T47D (cell line): Measurements from ENCODE around the gene SGCE.

Experiments
- DNase-seq, 2 experiments: peaks; one replicate each; pipeline versions ENCODE4 v3.0.0 to v3.0.0-alpha.2; 2011 to 2012; ENCODE audit warnings: low read depth in 1 of 2, low spot score in 1 of 2
- JUND ChIP-seq: IDR thresholded peaks from 2 replicates; pipeline ENCODE4 v1.6.1; 2012; ENCODE audit warnings: low read depth
- in situ Hi-C: cut with HindIII; loops from 2 replicates; pipeline ENCODE4 v1.10.0; 2016; ENCODE audit warnings: low sequenced_read_pairs, low pct_unique_long_range_greater_than_20kb

Gene SGCE

DNA sequence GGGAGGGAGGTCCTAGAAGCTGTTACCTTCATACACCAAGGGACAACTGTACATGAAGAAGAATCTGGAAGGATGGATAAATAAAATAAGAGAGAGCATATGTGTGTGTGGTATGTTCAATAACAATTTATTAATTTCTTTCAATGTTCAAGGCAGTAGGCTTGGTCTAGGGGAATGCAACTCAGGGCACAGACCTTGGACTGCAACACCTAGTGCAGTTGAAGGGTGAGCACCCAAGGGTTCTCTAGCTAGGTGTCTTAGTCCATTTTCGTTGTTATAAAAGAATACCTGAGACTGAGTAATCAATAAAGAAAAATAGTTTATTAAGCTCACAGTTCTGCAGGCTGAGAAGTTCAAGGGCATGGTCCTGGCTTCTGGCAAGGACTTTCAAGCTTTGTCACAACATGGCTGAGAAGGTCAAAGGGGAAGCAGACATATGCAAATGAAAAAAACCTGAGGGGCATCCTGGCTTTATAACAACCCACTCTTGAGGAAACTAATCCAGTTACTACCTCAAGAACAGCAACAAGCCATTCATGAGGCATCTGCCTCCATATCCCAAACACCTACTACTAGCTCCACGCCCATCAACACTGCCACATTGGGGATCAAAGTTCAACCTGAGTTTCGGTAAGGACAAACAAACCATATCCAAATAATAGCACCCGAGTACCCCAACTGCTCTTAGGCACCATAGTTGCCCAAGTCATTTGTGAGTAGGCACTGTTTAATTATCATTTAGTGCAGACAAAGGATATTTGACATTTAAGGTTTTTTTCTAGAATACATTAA, 15.7 kb upstream of the SGCE start:
- no peak for TF ChIP-seq JUND
- in situ Hi-C loops, result no loop called here
- DNase-seq, result no peak

DNA sequence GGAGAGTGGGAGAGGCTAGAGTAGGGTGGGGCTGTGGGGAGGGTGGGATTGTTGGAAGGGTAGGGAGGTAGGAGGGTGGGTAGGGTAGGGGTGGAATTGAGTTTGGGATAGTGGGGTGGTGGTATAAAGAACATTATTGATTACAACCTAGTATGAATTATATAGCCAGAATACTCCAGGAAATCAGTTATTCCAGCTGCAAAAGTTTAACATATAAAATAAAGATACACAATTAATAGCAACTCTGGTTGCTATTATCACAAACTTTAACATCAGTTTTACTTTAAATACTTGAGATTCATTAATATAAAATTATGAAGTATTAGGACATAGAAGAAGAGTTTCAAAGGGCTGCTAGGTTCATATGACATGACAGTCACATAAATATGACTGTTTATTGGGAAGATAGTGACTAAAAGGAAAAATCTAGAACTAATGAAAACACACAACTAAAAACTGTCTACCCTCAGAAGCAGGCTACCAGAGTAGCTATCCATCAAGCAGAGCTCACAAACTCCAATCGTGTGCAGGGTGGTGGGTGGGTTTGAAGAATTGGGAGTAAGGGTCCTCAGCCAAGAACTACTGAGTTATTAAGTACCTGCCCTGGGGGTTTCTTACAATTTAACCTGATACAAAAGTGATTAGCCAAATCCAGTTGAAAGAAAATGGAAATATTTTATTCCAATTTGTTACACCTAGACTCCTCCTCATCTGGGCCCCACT, 14.0 kb upstream of the SGCE start:
- in situ Hi-C loops, result no loop called here
- no peak for DNase-seq
- TF ChIP-seq JUND, result no peak

DNA sequence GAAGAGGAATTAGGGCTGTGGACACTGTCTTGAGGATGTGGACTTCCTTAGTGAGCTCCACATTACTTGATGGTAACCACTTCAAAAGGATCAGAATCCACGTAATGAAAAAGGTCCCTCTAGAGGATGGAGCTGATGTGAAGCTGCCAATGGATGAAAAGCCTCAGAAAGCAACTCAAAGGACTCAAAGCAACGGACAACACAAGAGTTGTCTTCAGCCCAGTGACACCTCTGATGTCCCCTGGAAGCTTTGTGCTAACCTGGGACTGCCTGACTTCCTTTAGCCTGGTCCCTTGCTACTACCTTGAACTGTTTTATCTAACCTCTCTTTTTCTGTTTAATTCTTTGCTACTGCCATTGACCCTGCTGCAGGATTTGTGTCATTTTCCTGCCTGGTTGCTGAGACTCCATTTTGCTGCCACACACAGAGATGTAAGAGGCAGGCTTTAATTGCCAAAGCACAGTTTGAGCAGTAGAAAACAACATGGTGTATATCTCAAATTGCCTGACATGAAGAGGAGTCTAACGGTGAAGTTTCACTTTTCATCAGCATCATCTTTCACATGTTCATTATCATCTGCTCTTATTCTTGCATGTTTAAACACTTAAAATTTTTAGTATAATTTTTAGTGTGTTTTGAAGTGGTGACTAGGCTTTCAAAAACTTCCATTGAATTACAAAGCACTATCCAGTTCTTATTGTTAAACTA, 11.1 kb upstream of the SGCE start:
- no peak for DNase-seq
- no peak for TF ChIP-seq JUND
- in situ Hi-C loops, result no loop called here

DNA sequence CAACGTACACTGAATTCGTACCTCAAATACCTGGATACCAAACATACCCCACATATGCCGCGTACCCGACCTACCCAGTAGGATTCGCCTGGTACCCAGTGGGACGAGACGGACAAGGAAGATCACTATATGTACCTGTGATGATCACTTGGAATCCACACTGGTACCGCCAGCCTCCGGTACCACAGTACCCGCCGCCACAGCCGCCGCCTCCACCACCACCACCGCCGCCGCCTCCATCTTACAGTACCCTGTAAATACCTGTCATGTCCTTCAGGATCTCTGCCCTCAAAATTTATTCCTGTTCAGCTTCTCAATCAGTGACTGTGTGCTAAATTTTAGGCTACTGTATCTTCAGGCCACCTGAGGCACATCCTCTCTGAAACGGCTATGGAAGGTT, 9.5 kb upstream of the SGCE start:
- DNase-seq, result no peak
- TF ChIP-seq JUND, result no peak
- in situ Hi-C loops, result no loop called here

DNA sequence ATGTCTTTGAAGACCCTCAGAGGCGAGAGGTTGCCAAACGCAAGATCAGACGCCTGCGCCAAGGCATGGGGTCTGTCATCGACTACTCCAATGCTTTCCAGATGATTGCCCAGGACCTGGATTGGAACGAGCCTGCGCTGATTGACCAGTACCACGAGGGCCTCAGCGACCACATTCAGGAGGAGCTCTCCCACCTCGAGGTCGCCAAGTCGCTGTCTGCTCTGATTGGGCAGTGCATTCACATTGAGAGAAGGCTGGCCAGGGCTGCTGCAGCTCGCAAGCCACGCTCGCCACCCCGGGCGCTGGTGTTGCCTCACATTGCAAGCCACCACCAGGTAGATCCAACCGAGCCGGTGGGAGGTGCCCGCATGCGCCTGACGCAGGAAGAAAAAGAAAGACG, 8.1 kb upstream of the SGCE start:
- in situ Hi-C loops, result no loop called here
- no peak for TF ChIP-seq JUND
- no peak for DNase-seq

DNA sequence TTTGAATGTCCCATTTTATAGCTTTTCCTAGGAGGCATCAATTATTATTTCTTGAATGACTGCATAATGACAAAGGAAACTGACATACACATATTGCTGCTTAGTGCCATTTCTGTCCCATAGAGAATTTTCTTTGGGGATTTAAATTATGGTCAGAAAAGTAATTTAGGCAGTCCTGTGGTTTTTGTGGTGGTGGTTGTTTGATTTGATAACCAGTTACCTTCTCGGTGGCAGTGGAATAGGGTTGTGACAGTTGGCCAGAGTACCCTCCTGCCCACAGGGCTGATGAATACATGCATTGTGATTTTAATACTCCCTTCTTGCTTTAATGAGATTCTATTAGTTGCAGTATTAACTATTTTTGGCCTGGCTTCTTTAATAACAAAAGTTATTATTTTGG, 6.6 kb upstream of the SGCE start:
- in situ Hi-C loops, result no loop called here
- no peak for DNase-seq
- TF ChIP-seq JUND, result no peak

DNA sequence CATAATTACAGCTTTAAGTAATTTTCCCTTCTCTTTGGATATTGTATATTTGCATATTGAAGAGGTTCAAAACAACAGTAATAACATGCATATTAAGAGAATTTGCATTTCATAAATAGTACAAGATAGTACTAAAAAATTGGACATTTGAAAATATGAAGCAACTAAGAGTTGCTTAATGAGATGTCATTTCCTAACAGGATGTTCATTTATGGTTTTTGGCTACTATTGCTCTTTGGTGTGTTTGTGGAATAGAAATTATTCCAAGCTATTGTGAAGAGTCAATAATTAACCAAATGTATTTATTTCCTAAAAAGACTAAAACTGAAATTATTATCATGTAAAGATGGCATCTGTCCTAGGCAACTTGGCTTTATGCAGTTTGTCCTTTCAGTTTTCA, 4.1 kb upstream of the SGCE start:
- TF ChIP-seq JUND, result no peak
- in situ Hi-C loops, result no loop called here
- DNase-seq, result no peak

DNA sequence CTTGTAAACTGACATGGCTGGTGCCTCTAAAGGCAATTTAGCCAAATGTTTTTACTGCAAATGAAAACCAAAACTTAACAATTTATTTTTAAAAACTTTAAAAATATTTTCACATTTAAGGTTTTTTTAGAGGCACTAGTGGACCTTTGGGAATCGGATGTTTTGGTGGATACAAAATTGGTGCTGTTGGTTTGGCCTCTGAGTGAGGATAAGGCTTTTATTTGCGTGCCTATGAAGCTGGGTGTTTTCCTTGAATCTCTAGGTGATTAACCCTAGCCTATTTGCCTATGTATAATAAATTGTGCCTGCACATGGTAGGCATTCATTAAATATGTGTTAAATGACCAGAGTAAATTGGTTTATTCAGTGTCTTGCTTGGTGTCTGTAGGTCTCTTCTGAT, 2.9 kb upstream of the SGCE start:
- DNase-seq, result no peak

DNA sequence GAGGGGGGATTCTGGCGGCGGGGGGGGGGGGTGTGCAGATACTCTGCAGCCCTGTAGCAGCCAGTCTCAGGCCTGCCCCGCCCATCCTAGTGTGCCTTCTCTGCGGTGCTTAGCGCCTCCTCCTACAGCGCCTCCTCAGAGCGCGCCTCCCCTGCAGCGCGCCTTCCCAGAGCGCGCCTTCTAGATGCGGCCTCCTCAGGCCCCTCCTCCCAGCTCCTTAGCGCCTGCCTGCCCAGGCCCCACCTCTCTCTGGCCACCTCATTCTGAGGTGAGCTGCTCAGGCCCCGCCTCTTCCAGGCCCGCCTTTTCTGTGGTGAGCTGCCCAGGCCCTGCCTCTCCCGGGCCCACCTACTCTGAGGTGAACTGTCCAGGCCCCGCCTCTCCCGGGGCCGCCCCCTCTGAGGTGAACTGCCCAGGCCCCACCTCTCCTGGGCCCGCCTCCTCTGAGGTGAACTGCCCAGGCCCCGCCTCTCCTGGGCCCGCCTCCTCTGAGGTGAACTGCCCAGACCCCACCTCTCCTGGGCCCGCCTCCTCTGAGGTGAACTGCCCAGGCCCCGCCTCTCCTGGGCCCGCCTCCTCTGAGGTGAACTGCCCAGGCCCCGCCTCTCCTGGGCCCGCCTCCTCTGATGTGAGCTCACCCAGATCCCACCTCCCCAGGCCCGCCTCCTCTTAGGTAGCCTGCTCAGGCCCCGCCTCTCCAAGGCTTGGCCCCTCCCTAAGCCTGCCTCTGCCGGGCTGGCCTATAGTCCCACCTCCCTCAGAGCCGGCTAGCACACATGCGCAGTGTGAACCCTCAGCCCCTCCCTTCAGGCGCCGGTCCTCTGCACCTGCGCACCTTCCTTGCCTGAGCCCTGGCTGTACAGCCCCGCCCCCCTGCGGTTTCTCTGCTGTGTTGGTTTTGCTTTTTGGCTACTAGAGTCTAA, 2.1 kb upstream of the SGCE start:
- DNase-seq, result peak; percentile 34 to 98
- TF ChIP-seq JUND, result no peak
- in situ Hi-C loops, result no loop called here

More for the DNA sequence above, 2.9 kb upstream of the SGCE start:
- in situ Hi-C loops, result no loop called here
- TF ChIP-seq JUND, result no peak

DNA sequence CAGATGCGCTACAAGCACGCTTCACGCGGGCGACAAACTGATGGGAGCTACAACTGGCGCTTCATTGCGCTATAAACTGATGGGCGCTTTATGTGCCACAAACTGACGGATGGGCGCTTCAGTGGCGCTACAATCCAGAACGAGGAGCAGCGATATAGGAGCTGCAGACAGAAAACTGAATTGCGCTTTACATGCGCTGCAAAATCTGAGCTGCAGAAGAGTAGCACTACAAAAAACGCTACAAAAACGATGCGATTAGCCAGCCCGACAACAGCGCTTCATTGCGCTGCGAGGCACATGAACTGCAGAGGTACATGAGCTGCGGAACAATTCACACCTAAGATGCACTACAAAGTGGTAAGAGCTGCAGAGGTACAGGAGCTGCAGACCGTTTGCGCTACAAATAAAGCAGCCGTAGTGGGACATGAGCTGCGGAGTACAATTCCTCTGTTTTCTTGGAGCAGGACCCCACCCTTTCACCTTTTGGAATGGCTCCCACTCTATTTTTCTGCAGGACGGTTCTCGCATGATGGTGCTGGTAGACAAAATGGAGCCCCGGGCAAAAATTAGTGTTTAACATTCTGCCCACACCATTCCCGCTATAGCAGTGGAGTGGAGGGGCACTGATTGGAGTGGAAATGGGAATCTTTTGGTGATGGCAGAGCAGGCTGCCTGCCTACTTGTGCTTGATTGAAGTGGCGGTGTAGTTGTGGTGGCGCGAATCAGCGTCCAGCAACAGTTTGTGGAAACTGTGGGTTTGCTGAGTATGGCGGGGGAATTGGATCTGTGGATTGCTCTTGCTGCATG, 1.2 kb upstream of the SGCE start:
- TF ChIP-seq JUND, result no peak
- in situ Hi-C loops, result no loop called here
- peak in 1 of 2 experiments; percentile 66 for DNase-seq

DNA sequence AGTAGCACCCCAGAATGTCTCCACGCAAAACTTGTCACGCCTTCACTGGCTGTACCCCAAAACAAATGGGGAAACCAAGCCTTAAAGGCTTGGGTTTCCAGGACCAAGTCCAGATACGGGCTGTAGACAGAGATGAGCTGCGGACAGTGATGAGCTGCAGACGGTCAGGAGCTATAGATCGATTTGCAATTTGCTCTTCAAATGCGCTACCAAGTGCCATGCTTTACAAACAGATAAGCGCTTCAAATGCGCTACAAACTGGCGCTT, 658 bp upstream of the SGCE start:
- no peak for TF ChIP-seq JUND
- no peak for DNase-seq
- in situ Hi-C loops, result no loop called here
